NCI-H1436 treated with DMSO at 0.1 percent for 48 hours (cell line): ENCODE results near the gene HSPA1B.

Source experiments
- DNase-seq: peaks from one replicate; lab custom pipeline; 2025; lab: John Stamatoyannopoulos, UW

HSPA1B gene

DNA sequence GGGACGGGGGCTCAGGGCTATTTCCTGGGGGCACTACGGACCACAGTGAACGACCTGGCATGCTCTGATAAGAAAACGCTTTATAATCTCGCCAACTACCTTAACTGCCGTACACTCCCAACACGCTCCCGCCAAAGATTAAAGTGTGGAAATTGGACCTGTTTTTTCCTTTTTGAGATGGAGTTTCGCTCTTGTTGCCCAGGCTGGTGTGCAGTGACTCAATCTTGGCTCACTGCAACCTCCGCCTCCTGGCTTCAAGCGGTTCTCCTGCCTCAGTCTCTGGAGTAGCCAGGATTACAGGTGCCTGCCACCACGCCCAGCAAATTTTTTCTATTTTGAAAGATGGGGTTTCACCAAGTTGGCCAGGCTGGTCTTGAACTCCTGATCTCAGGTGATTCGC is 51.6 kb downstream of the HSPA1B start:
- DNase-seq, result no peak
